ENCODE data around the gene ELAC1. TPM values are rescaled to one million over a fixed set of nuclear protein-coding genes. Genes with fewer than 3 reads are reported as not detected.

Gene ELAC1
- total and polyA plus RNA-seq, 2 experiments from 2014 or later = 2.8 to 3.2 TPM

DNA sequence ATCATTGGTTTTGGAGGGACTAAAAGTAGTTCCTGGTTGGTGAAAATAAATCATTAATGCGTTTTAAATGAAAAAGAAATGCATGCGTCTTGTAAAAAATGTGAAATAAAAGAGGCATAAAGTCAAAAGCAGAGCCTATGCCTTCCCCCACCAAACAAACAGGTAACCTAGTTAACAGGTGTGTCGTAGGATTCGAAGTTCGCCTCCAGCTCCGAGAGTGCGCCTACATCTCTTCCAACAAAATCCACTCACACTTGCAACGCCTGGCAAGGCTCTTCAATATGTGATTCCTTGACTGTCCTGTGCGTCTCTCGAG lies 61.5 kb downstream of the ELAC1 start:
- 0 out of 2 replicates have a peak, but pooled peaks cover 7% of the 10 kb centered on the region for H4K20me1 ChIP-seq (replicated peaks; ENCODE audit: insufficient read depth)
- no peaks in the 10 kb centered on the region for H3K36me3 ChIP-seq (ENCODE audit: insufficient read depth)
- no peak for TF ChIP-seq NANOG (IDR thresholded peaks at IDR 0.05; ENCODE audit: borderline replicate concordance)
- TF ChIP-seq EZH2phosphoT487 (IDR thresholded peaks at IDR 0.05; ENCODE audit: unreplicated experiment) = no peak
- TF ChIP-seq STAT1 (IDR thresholded peaks at IDR 0.05; ENCODE audit: unreplicated experiment) = no peak
- no peak for TF ChIP-seq CREB1 (CRISPR knock-in tag; IDR thresholded peaks at IDR 0.05; ENCODE audit: low read depth)
- no peak for TF ChIP-seq JUNB (IDR thresholded peaks at IDR 0.05; ENCODE audit: unreplicated experiment)
- TF ChIP-seq, protein P1, sequence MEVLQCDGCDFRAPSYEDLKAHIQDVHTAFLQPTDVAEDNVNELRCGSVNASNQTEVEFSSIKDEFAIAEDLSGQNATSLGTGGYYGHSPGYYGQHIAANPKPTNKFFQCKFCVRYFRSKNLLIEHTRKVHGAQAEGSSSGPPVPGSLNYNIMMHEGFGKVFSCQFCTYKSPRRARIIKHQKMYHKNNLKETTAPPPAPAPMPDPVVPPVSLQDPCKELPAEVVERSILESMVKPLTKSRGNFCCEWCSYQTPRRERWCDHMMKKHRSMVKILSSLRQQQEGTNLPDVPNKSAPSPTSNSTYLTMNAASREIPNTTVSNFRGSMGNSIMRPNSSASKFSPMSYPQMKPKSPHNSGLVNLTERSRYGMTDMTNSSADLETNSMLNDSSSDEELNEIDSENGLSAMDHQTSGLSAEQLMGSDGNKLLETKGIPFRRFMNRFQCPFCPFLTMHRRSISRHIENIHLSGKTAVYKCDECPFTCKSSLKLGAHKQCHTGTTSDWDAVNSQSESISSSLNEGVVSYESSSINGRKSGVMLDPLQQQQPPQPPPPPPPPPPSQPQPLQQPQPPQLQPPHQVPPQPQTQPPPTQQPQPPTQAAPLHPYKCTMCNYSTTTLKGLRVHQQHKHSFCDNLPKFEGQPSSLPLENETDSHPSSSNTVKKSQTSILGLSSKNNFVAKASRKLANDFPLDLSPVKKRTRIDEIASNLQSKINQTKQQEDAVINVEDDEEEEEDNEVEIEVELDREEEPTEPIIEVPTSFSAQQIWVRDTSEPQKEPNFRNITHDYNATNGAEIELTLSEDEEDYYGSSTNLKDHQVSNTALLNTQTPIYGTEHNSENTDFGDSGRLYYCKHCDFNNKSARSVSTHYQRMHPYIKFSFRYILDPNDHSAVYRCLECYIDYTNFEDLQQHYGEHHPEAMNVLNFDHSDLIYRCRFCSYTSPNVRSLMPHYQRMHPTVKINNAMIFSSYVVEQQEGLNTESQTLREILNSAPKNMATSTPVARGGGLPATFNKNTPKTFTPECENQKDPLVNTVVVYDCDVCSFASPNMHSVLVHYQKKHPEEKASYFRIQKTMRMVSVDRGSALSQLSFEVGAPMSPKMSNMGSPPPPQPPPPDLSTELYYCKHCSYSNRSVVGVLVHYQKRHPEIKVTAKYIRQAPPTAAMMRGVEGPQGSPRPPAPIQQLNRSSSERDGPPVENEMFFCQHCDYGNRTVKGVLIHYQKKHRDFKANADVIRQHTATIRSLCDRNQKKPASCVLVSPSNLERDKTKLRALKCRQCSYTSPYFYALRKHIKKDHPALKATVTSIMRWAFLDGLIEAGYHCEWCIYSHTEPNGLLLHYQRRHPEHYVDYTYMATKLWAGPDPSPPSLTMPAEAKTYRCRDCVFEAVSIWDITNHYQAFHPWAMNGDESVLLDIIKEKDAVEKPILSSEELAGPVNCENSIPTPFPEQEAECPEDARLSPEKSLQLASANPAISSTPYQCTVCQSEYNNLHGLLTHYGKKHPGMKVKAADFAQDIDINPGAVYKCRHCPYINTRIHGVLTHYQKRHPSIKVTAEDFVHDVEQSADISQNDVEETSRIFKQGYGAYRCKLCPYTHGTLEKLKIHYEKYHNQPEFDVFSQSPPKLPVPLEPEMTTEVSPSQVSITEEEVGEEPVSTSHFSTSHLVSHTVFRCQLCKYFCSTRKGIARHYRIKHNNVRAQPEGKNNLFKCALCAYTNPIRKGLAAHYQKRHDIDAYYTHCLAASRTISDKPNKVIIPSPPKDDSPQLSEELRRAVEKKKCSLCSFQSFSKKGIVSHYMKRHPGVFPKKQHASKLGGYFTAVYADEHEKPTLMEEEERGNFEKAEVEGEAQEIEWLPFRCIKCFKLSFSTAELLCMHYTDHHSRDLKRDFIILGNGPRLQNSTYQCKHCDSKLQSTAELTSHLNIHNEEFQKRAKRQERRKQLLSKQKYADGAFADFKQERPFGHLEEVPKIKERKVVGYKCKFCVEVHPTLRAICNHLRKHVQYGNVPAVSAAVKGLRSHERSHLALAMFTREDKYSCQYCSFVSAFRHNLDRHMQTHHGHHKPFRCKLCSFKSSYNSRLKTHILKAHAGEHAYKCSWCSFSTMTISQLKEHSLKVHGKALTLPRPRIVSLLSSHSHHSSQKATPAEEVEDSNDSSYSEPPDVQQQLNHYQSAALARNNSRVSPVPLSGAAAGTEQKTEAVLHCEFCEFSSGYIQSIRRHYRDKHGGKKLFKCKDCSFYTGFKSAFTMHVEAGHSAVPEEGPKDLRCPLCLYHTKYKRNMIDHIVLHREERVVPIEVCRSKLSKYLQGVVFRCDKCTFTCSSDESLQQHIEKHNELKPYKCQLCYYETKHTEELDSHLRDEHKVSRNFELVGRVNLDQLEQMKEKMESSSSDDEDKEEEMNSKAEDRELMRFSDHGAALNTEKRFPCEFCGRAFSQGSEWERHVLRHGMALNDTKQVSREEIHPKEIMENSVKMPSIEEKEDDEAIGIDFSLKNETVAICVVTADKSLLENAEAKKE (CRISPR knock-in tag; IDR thresholded peaks at IDR 0.05) = no peak
- TF ChIP-seq ZNF331 (CRISPR knock-in tag; IDR thresholded peaks at IDR 0.05; ENCODE audit: low read depth) = no peak
- no peak for TF ChIP-seq REST (IDR thresholded peaks at IDR 0.05; ENCODE audit: unreplicated experiment)
- no peak for TF ChIP-seq CTCF (conservative IDR thresholded peaks at IDR 0.05; ENCODE audit: low read depth in 2 of 2)
- TF ChIP-seq, protein P2, sequence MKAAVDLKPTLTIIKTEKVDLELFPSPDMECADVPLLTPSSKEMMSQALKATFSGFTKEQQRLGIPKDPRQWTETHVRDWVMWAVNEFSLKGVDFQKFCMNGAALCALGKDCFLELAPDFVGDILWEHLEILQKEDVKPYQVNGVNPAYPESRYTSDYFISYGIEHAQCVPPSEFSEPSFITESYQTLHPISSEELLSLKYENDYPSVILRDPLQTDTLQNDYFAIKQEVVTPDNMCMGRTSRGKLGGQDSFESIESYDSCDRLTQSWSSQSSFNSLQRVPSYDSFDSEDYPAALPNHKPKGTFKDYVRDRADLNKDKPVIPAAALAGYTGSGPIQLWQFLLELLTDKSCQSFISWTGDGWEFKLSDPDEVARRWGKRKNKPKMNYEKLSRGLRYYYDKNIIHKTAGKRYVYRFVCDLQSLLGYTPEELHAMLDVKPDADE (IDR thresholded peaks at IDR 0.05) = no peak
- no peak for TF ChIP-seq EZH2 (IDR thresholded peaks at IDR 0.05; ENCODE audit: low read depth, unreplicated experiment)
- no peak for TF ChIP-seq ZNF114 (CRISPR knock-in tag; IDR thresholded peaks at IDR 0.05)
- TF ChIP-seq POLR2AphosphoS5 (IDR thresholded peaks at IDR 0.05; ENCODE audit: low read depth) = no peak
- Mint-ChIP-seq H3K36me3 (ENCODE audit: low read depth) (peaks cover 2% of the 10 kb centered on the region; the same call in 2 of the 3 replicates), H3K27ac (peak overlapping the region; percentile 97), H3K27me3 (ENCODE audit: insufficient read depth, low read depth, poor library complexity) (peaks cover 10% of the 10 kb centered on the region), H3K4me1 (peaks cover 51% of the 10 kb centered on the region), H3K4me3 (peak overlapping the region; percentile 87), H3K9me3 (no peaks in the 10 kb centered on the region; the same call in 1 of the 3 replicates)
- H3K9me2 ChIP-seq (ENCODE audit: insufficient read depth) = no peaks in the 10 kb centered on the region
- no peaks in the 10 kb centered on the region for H3K27me3 ChIP-seq (ENCODE audit: insufficient read depth)
- H3K4me2 ChIP-seq = peak overlapping the region; percentile 90
- H3K79me2 ChIP-seq (replicated peaks; ENCODE audit: insufficient read depth) = peaks cover 45% of the 10 kb centered on the region
- peak overlapping the region; percentile 82 for H3K4me3 ChIP-seq
- H3K27ac ChIP-seq (ENCODE audit: low read depth) = peak overlapping the region; percentile 95
- peak; percentile 6 for ATAC-seq
- H3K4me1 ChIP-seq (ENCODE audit: insufficient read depth) = peaks cover 39% of the 10 kb centered on the region
- H2AFZ ChIP-seq = peak overlapping the region; percentile 70; the same call in 1 of the 2 replicates
- no peaks in the 10 kb centered on the region for H3F3A ChIP-seq (replicated peaks; ENCODE audit: low read depth)
- no peak for DNase-seq (ENCODE audit: low spot score)
